Adrenal gland (tissue), 12 donors: ENCODE measurements around the gene MRC2. TPM values are rescaled to one million over a fixed set of nuclear protein-coding genes. Genes with fewer than 3 reads are reported as not detected.

Source experiments
- DNase-seq, 7 donors: peaks; one replicate each; pipeline ENCODE4 v3.0.0-alpha.2; 2019 to 2020
- H3K27ac ChIP-seq, 5 donors: fragments of 200-600 bp; sonication (generic) in 4 of 5; 1 replicate in 3 of 5; 2 replicates in 2 of 5; pipeline versions ENCODE4 v1.5.1 to v1.8.0; 2016 to 2020; ENCODE audit warnings: mild to moderate bottlenecking in 1 of 5
- H3K27me3 ChIP-seq: fragments of 200-600 bp; 2 replicates; pipeline ENCODE4 v1.8.0; 2021
- H3K36me3 ChIP-seq, 2 donors: fragments of 200-600 bp; replicated peaks in 1 of 2; 1 replicate in 1 of 2; 2 replicates in 1 of 2; pipeline versions ENCODE4 v1.5.1 to v1.8.0; 2018 to 2022
- H3K4me1 ChIP-seq, 2 donors: fragments of 200-600 bp; replicated peaks in 1 of 2; 1 replicate in 1 of 2; 2 replicates in 1 of 2; pipeline versions ENCODE4 v1.5.1 to v1.8.0; 2018 to 2021
- H3K4me3 ChIP-seq, 4 donors: fragments of 200-600 bp; sonication (generic) in 3 of 4; one replicate each; pipeline ENCODE4 v1.5.1; 2016 to 2018
- H3K9me3 ChIP-seq, 3 donors: fragments of 200-600 bp; sonication (generic) in 1 of 3; replicated peaks in 1 of 3; 1 replicate in 2 of 3; 2 replicates in 1 of 3; pipeline versions ENCODE4 v1.5.1 to v1.8.0; 2016 to 2021
- CTCF ChIP-seq, 6 experiments: fragments of 450-650 bp in 4 of 6; fragments of 200-600 bp in 2 of 6; sonication (generic) in 1 of 6; IDR thresholded peaks; 1 replicate in 5 of 6; 2 replicates in 1 of 6; pipeline versions ENCODE4 v1.5.1 to v1.8.0; 2016 to 2021; ENCODE audit warnings: antibody characterized with exemption in 6 of 6, mild to moderate bottlenecking in 2 of 6, moderate library complexity in 1 of 6
- POLR2A ChIP-seq, 2 donors: fragments of 450-650 bp; IDR thresholded peaks; one replicate each; pipeline ENCODE4 v1.6.1; 2017; ENCODE audit warnings: antibody characterized with exemption in 2 of 2, mild to moderate bottlenecking in 2 of 2, moderate library complexity in 1 of 2
- WGBS, 4 donors: extraction: QIAGEN DNeasy Blood & Tissue Kit in 2 of 4; methylation state at CpG; one replicate each; pipeline versions ENCODE4 v1.1.5 to v1.1.7; 2013 to 2017; 5-methylcytosine and 5-hydroxymethylcytosine counted together
- intact Hi-C, 2 donors: fragments of 100-400 bp; cut with DNase I; formaldehyde crosslinking; loops; one replicate each; pipeline versions ENCODE4 v1.14.1 to v1.15.0; 2022 to 2023
- polyA plus RNA-seq, 3 donors: library from polyadenylated mRNA; stranded (reverse); fragments of 200-250 nt in 2 of 3; fragments of 350-450 nt in 1 of 3; fragmentation: Illumina TruSeq in 1 of 3; extraction: RNeasy Lipid Tissue Mini Kit (QIAGEN cat#74804) in 1 of 3; gene quantifications; one replicate each; pipeline ENCODE4 v1.2.3, GENCODE V29; 2013 to 2014
- total RNA-seq, 9 donors: library from RNA; depleted of rRNA in 4 of 9; stranded (reverse); fragments of >200 nt in 4 of 9; fragments of 120-200 nt in 1 of 9; fragmentation: NEBNext Ultra II Directional in 1 of 9; extraction: Animal tissue kit (Norgen Biotek cat#: 25700) in 1 of 9; gene quantifications; one replicate each; pipeline versions ENCODE4 v1.1.0 to v1.2.4, GENCODE V29; 2013 to 2023
- donor health status: healthy with polysubstance abuse.
- donor health status: Bipolar disorder and iron deficiency.
- donor health status: DM: yes; HTN: yes; CAD: no.
- donor health status: DM: no; HTN: no; CAD: no.
- donor health status: DM: no; HTN: no; CAD: no.
- donor health status: DM: yes; HTN: yes; CAD: no.

MRC2 gene
- total and polyA plus RNA-seq, 12 donors = 5.2 to 68.3 (median 29.6) TPM

- H3K4me3 ChIP-seq = no peak overlapping the region
- intact Hi-C loops = no loop called here
- WGBS, 4 donors = 78 to 86% (median 82%) methylated on average over 7 of the region's 7 CpGs
- H3K36me3 ChIP-seq = no peaks in the 10 kb centered on the region
- no peak overlapping the region for H3K27ac ChIP-seq
- DNase-seq = no peak
- no peaks in the 10 kb centered on the region for H3K27me3 ChIP-seq
- no peak for TF ChIP-seq CTCF (IDR thresholded peaks at IDR 0.05)
- TF ChIP-seq POLR2A (IDR thresholded peaks at IDR 0.05) = no peak
- no peaks in the 10 kb centered on the region for H3K4me1 ChIP-seq
- H3K9me3 ChIP-seq = no peaks in the 10 kb centered on the region
Measured at GRCh38 chr17:62735044-62735651, 107.7 kb downstream of the MRC2 start.

- no peaks in the 10 kb centered on the region for H3K4me1 ChIP-seq
- no peak overlapping the region for H3K27ac ChIP-seq
- H3K9me3 ChIP-seq = no peaks in the 10 kb centered on the region
- H3K36me3 ChIP-seq = no peaks in the 10 kb centered on the region
- no peak overlapping the region for H3K4me3 ChIP-seq
- TF ChIP-seq CTCF (IDR thresholded peaks at IDR 0.05) (no peak), POLR2A (IDR thresholded peaks at IDR 0.05) (no peak)
- no peaks in the 10 kb centered on the region for H3K27me3 ChIP-seq
- DNase-seq = no peak
- 82 to 91% (median 86%) methylated on average over 8 of the region's 8 CpGs for WGBS, 4 donors
- intact Hi-C loops = no loop called here
Measured at GRCh38 chr17:62737513-62737912, 110.0 kb downstream of the MRC2 start.

- Histone ChIP-seq H3K4me3 (no peak overlapping the region), H3K4me1 (no peaks in the 10 kb centered on the region)
- 84 to 91% (median 90%) methylated on average over 9 of the region's 9 CpGs for WGBS, 4 donors
Measured at GRCh38 chr17:62738281-62738680, 110.8 kb downstream of the MRC2 start.

GRCh38 chr17:62739645-62740388, 112.3 kb downstream of the MRC2 start:
- Histone ChIP-seq H3K27ac (no peak overlapping the region), H3K4me1 (no peaks in the 10 kb centered on the region), H3K27me3 (no peaks in the 10 kb centered on the region), H3K4me3 (no peak overlapping the region), H3K36me3 (no peaks in the 10 kb centered on the region), H3K9me3 (no peaks in the 10 kb centered on the region)
- intact Hi-C loops = no loop called here
- no peak for TF ChIP-seq CTCF (IDR thresholded peaks at IDR 0.05)
- no peak for TF ChIP-seq POLR2A (IDR thresholded peaks at IDR 0.05)
- DNase-seq = no peak
- WGBS, 4 donors = 84 to 91% (median 89%) methylated on average over 16 of the region's 16 CpGs

More at GRCh38 chr17:62738281-62738680, 110.8 kb downstream of the MRC2 start:
- no peaks in the 10 kb centered on the region for H3K36me3 ChIP-seq
- TF ChIP-seq CTCF (IDR thresholded peaks at IDR 0.05) = no peak
- TF ChIP-seq POLR2A (IDR thresholded peaks at IDR 0.05) = no peak
- no peaks in the 10 kb centered on the region for H3K27me3 ChIP-seq
- no peak for DNase-seq
- no peak overlapping the region for H3K27ac ChIP-seq
- no peaks in the 10 kb centered on the region for H3K9me3 ChIP-seq
- intact Hi-C loops = no loop called here
